SH-SY5Y (cell line): ENCODE results near the gene RIBC2.

Experiments used
- GATA2 ChIP-seq: IDR thresholded peaks from 2 replicates; pipeline ENCODE4 v1.6.1; 2011; ENCODE audit warnings: mild to moderate bottlenecking, low read depth, low read length
- GATA3 ChIP-seq: IDR thresholded peaks from 2 replicates; pipeline ENCODE4 v1.6.1; 2011; ENCODE audit warnings: low read depth, mild to moderate bottlenecking, low read length, moderate library complexity

- TF ChIP-seq GATA2, result no peak
- TF ChIP-seq GATA3, result no peak
These were observed 24.8 kb downstream of the RIBC2 start for GRCh38 chr22:45438336-45438735.
